ENCODE data around the gene RCE1. TPM values are rescaled to one million over a fixed set of nuclear protein-coding genes. Genes with fewer than 3 reads are reported as not detected.

The RCE1 gene
- total RNA-seq, 1 donor from 2014 or later = 10.5 TPM

- DNase-seq (ENCODE audit: low read depth) = no peak
Observed at GRCh38 chr11:66844496-66845142, 1.4 kb downstream of the RCE1 start.

GRCh38 chr11:66845143-66845875 lies 2.1 kb downstream of the RCE1 start:
- DNase-seq (ENCODE audit: low read depth) = no peak

- no peak for DNase-seq (ENCODE audit: low read depth)
Observed at GRCh38 chr11:66845876-66846212, 2.6 kb downstream of the RCE1 start.

GRCh38 chr11:66846671-66847091 lies 3.4 kb downstream of the RCE1 start:
- no peak for DNase-seq (ENCODE audit: low read depth)

- no peak for DNase-seq (ENCODE audit: low read depth)
Observed at GRCh38 chr11:66847461-66848232, 4.4 kb downstream of the RCE1 start.

DNA sequence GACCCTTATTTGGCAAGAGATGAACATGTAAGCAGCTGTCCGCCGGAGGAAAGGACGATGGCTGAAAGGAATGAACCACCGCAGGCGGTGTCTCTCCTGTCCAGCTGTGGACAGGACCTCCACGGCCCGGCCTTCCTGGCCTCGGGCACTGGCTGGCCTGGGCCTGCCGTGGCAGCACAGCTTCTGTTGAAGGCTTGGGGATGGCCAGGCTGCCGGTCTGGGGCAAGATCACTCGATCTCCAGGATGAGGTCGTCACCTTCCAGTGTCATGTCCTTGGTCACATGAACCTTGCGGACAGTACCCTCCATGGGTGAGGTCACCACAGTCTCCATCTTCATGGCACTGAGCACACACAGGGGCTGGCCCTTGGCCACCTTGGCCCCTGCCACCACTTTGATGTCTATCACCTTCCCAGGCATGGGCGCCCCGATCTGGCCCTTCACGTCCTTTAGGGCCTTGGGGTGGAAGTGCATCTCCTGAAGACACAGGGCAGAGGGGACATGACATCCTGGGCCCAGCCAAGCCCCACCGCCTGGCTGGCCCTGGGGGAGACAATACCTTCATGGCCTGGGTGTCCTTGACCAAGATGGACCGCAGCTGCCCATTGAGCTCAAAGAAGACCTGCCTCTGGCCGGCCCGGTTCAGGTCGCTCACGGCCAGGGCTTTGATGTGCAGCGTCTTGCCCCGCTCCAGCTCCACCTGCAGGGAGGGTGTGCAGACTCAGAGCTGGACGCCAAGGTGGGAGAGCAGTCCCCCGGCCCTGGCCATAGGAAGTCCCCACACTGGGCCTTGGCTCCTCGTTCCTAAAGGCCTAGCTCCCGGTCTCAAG lies 5.6 kb downstream of the RCE1 start:
- no peak for DNase-seq (ENCODE audit: low read depth)

DNA sequence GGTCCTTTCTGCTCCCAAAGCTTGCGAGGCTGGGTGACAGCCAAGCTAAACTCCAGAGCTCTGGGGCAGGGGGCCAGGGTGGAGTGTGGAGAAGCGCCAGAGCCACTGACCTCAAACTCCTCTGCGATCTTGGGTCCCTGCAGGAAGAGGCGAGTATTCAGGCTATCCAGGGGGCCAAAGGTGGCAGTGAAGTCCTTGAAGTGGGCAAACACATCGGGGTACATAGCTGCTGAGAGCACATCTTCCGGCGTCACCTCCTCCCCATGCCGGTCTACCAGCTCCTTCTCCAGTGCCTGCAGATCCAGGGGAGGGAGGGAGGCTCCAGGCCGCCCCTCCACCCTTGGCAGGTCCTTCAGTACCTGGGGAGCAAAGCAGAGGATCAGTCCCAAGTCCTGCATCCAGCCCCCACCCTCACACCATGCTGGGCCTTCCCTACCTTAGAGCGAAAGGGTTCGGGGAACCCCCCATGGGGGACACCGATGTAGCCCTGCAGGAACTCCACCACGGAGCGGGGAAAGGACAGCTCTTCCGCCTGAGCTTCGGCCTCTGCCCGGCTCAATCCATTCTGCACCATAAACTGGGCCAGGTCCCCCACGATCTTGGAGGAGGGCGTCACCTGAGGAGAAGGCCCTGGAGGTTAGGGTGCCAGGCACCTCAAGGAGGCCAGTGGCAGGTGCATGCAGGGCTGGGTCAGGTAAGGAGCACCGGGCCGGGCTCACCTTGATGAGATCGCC lies 6.4 kb downstream of the RCE1 start:
- DNase-seq (ENCODE audit: low read depth) = no peak

GRCh38 chr11:66850235-66850587 lies 7.0 kb downstream of the RCE1 start:
- no peak for DNase-seq (ENCODE audit: low read depth)

DNA sequence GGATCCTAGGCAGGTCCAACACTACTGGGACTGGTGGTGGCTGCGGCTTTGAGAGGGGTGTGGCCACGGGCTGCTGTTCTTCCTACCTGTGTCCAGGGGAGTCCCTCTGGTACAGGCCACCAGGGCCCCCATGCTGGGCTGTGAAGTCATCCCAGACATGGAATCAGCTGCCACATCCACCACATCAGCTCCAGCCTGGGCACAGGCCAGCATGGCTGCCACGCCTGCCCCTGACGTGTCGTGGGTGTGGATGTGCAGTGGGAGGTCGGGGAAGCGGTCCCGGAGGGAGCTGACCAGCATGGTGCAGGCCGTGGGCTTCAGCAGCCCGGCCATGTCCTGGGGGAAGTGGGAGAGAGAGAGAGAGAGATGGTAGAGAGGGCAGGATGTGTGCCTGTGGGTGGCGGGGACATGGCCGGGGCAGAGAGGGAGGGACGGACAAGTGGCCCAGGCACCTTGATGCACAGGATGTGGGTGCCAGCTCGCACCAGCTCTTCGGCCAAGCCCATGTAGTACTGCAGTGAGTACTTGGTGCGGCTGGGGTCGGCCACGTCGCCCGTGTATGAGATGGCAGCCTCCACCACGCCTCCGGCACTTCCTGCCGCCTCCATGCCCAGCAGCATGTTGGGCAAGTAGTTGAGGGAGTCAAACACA lies 7.5 kb downstream of the RCE1 start:
- DNase-seq (ENCODE audit: low read depth) = no peak

DNA sequence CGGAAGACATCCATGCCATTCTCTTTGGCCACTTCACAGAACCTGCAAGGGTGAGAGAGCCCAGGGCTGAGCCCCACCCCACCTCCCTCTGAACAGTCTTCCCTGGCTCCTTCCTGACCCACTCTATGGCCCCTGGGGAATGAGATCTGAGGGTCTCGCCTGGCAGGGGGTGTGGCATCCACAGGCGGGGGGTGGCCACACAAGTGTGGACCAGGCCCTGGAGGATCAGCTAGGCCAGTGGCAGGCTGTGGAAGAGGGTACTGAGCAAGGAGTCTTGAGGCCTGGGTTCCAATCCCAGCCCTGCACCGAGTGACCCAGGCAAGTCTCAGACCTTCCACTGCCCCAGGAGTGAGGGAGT lies 8.0 kb downstream of the RCE1 start:
- DNase-seq (ENCODE audit: low read depth) = no peak

DNA sequence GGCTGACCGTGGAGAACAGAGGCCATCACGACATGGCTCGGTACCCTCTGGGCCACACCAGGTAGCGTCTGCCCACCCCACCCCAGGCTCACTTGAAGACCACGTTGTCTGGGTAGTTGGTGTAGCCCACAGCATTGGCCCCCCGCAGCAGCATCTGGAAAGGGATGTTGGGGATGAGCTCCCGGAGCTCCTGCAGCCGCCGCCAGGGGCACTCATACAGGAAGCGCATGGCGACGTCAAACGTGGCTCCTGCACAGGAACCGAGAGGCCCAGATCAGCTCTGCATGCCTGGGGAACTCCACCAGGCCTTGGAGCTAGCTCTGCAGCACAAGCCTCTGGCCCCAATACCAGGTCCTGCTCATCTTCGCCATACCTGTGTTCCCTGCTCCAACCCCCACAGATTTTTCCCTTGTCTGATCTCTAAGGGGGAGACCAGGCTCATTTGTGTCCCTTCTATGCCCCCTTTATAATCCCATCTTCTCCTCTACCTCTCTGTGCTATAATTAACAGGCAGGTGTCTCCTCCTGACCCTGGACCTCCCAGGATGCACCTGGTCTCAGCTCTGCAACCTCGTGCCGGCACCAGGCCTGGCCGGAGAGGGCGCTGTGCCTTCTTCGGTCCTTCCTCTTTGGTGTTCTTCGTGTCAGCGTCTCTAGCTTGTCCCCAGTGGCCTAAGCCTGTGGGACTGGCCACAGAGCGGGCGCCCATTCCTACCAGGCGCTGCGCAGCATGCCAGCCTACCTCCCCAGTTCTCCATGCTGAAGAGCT lies 8.6 kb downstream of the RCE1 start:
- no peak for DNase-seq (ENCODE audit: low read depth)

DNA sequence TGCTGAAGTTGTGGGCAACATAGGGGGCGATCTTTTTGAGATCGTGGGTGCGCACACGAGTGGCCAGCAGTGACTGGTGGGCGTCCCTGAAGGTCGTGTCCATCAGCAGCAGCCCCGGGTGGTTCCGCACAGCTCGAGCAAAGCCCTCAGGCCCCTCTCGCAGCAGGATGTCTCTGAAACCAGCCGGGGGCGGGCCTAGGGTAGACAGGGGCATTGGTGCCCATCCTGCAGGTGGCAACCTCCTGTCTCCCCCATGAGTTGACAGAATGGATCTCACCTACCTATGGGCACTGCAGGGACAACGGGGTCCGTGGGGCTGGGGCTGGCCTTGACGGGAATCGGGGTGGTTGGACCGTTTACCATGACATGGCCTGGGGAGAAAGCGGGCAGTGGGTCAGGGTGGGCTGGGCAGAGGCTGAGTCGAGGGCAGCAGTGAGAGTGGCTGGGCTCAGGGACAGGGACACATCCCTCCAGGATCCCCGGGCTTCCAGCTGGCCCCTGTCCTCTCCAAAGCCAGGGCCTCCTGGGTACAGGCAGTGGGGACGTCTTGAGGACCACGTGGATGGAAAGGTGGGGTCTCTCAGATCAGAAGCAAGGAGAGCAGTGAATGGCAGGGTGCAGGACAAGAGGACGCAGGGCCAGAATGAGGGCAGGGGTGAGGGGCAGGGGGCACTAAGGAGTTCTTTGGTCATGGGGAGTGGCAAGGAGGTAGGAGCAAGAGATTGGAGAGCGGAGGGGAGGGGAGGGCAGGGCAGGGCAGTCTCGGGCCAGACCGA lies 9.4 kb downstream of the RCE1 start:
- no peak for DNase-seq (ENCODE audit: low read depth)

DNA sequence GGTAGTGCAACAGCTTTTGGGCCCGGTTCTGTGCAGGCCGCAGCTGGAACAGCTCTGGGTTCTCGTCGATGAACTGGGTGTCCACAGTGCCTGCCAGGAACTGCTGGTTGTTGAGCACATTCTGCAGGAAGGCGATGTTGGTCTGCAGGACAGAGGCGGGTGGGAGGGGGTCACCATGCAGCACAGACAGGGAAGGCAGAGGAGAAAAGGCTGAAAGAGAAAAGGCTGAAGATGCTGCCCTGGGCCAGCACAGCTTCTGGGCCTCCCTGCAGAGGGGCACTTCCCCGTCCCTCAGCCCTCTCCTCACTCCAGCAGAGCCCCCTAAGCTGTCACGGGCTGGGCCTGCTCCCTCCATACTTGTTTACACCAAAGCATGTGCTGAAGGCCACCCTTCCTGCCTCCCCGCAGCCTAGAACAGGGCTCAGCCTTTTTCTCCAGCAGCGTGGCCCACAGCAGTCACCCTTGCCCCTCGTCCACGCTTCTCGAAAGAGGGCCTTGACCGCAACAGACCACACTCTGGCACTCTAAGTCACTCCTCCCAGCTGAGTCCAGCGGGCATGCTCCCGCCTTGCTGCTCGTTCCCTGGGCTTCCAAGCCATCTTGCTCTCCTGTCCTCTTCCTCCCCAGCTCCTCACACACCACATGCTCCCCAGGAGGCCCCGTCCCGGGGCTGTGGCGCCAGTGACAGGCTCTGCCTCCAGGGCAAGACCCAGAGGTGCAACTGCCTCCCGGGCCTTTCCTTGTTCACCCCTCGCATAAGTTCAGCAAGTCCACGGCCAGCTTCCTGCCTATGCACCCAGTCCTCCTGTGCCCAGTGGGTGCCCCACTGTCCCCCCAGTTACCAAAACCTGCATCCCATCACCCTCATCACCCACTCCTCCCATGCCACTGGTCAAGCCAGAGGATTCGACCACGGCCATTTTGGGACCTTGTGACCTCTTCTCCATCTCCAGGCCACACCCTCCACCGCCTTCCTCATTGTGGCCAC lies 10.3 kb downstream of the RCE1 start:
- DNase-seq (ENCODE audit: low read depth) = no peak

GRCh38 chr11:66854231-66854661 lies 11.0 kb downstream of the RCE1 start:
- DNase-seq (ENCODE audit: low read depth) = no peak

DNA sequence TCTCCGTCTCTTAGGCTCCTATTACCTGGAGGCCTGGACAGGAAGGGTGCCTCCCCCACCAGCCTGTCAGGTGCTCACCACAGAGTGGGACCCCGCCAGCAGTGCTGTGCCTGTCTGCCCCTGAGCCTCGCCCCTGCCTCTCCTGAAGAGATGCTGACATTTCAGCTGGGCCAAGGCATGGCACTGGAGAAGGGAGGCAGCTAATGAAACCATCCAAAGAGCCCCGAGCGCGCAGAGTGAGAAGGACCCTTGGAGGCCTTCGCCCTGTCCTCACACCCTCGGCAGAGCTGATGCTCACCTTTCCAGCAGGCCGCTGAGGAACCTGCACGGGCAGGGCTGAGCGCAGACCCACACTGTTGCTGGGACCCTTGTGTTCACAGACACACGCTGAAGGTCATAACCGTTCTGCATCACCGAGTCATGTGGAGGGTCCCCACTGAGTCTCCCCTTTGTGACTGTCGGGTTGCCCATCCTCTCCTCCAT lies 11.5 kb downstream of the RCE1 start:
- DNase-seq (ENCODE audit: low read depth) = no peak

DNA sequence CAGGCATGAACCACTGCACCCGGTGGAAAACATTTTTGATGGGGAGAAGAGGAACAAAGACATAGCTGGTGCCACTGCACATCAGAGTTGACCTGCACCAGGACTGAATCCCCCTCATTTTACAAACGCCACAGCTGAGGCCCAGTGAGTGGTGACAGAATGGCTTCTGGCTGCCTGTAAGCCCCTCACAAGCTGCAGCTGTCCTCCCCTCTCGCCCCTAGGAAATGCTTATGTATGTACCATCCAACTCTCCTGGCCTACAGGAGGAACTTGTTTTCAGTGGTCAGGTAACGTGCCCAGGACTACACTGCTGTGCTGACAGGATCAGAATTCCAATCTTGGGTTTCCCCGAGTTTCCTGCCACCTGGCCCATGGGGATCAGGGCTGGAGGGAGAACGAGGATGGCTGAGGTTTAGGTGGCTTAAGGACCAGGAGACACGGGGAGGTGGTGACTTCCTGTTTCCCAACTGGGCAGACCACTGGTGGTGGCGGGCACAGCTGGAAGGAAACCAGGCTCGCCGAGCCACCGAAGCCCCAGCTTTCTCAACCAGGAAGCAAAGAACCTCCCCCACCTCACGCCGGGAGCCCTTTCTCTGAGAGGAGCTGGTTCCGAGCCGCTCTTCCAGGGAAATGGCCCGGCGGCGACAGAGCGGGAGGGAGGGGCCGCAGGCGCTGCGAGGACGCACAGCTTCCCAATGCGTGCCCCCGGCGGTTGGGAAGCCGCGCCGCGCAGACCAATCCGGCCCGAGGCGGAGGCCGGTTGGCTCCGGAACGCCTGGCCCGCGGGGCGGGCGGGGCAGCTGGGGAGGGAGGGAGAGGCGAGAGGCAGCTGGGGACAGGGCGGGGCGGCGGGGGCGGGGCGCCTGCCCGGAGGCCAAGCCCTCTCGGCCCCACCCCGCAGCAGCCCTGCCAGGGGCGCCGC lies 12.6 kb downstream of the RCE1 start:
- DNase-seq (ENCODE audit: low read depth) = peak; percentile 96
